OCI-LY7 (cell line): ENCODE results near the gene HSPA12A.

Experiments
- CTCF ChIP-seq: fragments of 200-600 bp; sonication (generic); conservative IDR thresholded peaks from 2 replicates; pipeline ENCODE4 v1.5.1; 2014; ENCODE audit warnings: mild to moderate bottlenecking, antibody characterized with exemption, low read length, moderate library complexity, mixed read lengths
- EZH2phosphoT487 ChIP-seq: fragments of 200-600 bp; sonication (generic); IDR thresholded peaks from 2 replicates; pipeline ENCODE4 v1.6.1; 2018; ENCODE audit warnings: low read depth, borderline replicate concordance, mild to moderate bottlenecking, mixed run types, antibody characterized with exemption, low read length, moderate library complexity, mixed read lengths

- TF ChIP-seq CTCF, result no peak
- TF ChIP-seq EZH2phosphoT487, result no peak
Observed at GRCh38 chr10:116632596-116633215, 109.7 kb downstream of the HSPA12A start.
